ENCODE data around the gene TBC1D8. TPM values are rescaled to one million over a fixed set of nuclear protein-coding genes. Genes with fewer than 3 reads are reported as not detected.

Gene TBC1D8
- polyA plus RNA-seq, 3 donors, result 29.3 to 47.8 (median 32.2) TPM

DNA sequence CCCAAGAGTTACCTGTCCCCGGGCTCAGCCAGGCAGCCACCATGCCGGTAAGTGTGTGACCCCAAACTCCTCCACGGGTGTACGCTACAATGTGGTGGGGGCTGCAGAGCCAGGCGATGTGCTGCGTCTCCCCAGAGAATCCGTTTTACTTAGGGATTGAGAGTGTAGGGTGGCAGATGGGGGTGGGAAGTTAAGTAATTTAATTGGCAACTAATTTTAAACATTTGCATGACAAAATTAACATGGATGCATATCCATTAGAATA lies 175.7 kb downstream of the TBC1D8 start:
- no peak for DNase-seq (ENCODE audit: extremely low read depth in 1 of 11, low read depth in 9 of 11, low spot score in 4 of 11)

DNA sequence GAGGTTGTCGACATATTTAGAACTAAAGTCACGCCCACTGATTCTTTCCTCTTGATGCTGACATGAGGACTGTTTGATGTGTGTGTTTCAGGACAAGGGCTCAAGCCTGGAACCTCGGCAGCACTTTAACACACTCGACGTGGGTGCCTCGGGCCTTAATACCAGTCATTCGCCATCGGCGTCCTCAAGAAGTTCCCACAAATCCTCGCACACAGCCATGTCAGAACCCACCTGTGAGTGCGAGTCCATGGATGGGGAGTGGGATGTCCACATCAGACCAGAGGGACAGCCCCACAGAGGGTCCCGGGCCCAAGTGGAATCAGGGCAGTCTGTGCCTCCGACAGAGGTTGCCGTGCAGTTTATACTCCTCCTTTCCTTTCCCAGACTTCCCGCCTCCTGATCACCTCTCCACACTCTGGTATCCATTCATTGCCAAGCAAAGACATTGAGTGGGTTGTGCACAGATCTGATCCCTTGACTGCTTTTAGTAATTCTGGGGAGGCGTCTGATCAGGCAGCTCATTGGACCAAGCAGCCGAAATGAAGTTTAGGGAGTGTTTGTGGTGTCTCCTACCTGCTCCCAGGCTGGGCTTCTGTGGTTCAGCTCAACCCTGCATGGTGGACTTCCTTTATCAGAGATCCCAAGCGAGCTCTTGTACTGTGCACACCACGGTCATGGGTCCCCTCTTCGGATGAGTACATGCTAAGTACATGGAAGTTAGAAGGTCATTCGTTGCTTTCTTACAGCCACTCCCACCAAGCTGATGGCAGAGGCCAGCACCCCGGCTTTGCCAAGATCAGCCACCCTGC lies 176.3 kb downstream of the TBC1D8 start:
- no peak for DNase-seq (ENCODE audit: extremely low read depth in 1 of 11, low read depth in 9 of 11, low spot score in 4 of 11)

DNA sequence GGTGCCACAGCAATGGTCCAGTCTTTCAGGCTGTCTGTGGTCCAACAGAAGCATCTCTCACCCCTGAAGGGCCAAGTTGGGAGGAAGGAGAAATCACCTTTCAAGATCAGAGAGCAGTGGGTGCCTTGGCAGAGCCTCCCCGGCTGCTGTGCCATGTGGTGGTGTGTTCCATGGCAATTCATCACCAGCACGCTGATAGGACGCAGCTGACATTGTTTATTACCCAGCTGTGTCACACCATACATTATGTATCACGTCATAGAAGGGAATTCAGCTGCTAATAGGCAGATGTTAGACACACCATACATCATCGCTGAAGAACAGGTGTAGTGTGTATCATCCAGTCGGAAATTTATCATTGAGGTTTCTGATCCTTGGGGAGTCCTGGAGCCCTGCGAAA lies 178.7 kb downstream of the TBC1D8 start:
- DNase-seq (ENCODE audit: extremely low read depth in 1 of 11, low read depth in 9 of 11, low spot score in 4 of 11), result no peak

DNA sequence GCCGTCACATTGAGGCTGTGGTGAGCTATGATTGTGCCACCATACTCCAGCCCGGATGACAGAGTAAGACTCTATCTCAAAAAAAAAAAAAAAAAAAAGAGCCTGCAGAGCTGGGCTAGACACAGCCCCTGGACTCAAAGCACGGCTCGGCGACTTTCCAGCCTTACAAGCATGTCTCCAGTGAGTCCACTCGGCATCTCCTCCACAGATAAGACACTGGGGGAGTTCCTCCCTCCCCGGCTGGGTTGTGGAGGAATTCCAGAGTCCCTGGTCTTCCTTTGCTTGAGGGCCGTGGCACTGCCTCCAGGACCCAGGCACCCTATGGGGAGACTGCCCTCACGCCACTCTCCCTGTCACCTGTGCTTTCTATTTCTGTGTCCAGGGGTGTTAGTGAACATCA lies 180.0 kb downstream of the TBC1D8 start:
- no peak for DNase-seq (ENCODE audit: extremely low read depth in 1 of 11, low read depth in 9 of 11, low spot score in 4 of 11)

DNA sequence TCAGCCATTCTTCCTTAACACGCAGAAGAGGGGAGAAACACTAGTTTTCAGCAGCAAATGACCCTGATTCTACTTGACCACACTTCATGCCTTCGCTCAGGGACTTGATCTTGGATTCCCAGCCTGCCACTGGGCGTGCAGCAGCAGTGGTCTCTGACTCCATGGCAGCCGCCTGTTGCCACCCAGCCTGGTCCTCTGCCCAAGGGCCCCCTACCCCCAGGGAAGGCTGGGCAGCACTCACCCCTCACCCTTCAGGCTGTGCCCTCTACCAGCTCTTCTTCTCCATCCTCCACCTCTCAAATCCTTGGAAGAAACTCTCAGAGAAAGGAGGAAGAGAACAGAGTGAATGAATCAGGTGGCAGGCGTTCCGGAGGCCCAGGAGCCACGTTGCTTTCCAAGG lies 181.2 kb downstream of the TBC1D8 start:
- DNase-seq (ENCODE audit: extremely low read depth in 1 of 11, low read depth in 9 of 11, low spot score in 4 of 11), result no peak

DNA sequence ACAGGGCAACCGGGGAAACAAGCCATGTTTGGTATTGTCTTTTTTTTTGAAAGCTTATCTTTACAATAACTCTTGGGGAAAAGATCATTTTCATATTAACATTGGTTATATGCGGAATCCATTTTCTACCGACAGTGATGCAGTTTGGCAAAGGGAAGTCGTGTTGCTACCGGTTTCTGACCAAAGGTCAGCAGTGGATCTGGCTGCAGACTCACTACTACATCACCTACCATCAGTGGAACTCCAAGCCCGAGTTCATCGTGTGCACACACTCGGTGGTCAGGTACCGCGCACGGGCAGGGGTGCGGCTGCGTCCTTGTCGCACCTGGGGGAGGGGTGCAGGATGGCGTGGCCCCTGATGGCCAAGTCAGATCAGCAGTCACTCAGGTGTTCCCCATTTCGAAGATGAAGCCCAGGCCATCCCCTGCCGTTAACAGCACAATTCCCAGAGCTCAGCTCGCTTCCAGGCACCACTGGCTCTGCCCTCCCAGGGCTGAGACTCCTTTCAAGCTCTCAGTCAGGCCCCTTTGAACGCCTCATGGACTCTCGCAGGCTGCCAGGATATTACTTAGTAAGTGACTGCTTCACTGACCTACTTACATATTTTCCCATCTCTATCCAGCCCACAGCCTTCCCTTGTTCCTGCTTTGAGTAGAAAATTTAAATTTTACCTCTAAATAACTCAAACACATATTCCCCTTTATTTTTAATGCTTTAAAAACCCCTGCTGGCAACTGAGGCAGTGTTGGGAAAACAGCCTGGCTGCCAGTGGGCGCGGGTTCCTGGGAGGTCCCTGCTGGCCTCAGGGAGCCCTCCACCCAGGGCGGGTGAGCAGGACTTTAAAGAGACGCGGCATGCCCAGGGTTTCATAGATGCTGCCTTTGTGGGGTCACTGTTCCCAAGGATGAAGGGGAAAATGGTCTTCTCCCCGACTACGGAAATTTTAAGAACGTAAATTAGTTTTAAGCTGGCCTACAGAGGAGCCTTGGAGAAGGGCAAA lies 182.7 kb downstream of the TBC1D8 start:
- DNase-seq (ENCODE audit: extremely low read depth in 1 of 11, low read depth in 9 of 11, low spot score in 4 of 11), result no peak

DNA sequence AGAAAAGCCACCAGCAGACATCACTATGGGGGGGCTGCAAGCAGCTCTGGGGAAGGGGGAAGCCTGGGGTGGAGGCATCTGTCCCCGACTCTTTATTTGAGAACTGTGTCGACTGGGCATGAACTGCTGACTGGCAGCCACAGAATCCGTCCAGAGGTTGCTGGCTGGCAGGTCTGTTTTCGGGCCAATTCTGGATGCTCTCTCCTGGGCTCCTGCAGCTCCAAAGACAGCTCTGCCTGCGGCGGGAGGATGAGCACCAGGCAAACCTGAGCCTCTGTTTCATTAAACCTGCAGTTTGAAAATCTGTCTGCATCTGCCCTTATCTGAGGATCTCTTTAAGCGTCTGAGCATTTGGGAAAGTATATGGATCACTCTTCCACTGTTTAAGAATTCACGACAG lies 183.5 kb downstream of the TBC1D8 start:
- DNase-seq (ENCODE audit: extremely low read depth in 1 of 11, low read depth in 9 of 11, low spot score in 4 of 11), result no peak

DNA sequence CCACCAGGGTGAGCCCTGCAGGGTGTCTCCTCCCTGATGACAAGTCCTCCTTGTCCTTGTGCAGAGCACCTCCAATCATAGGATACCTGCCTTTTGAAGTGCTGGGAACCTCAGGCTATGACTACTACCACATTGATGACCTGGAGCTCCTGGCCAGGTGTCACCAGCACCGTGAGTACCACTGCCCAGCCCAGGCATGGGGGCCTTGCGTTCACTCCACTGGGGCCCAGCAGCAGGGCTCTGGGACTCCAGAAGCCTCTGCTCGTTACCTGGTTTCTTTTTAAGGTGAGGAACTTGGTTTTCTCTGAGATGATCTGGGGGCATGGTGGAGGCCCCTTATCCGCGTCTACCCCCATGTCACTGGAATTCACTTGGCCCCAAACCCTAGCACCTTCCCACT lies 185.6 kb downstream of the TBC1D8 start:
- no peak for DNase-seq (ENCODE audit: extremely low read depth in 1 of 11, low read depth in 9 of 11, low spot score in 4 of 11)

DNA sequence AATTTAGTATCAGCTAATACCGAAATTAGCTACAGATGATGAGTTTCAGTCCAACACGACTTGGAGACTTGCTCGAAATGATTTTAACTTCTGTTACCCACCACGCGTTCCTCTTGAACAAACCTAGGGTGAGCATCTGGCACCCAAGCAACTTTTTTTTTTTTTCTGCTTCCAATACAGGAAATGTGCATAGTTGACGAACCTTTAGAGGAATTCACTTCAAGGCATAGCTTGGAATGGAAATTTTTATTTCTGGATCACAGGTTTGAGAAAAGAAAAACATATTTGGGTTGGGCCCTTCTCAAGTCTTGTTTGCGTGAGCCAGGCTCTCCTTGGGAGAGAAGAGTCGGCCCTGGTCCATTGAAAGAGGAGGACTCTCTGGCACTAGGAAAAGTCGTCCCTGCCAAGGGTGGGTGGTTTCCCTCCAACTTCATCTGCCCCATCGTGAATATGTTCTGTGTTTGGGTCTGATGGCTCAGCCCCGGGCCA lies 186.5 kb downstream of the TBC1D8 start:
- no peak for DNase-seq (ENCODE audit: extremely low read depth in 1 of 11, low read depth in 9 of 11, low spot score in 4 of 11)

DNA sequence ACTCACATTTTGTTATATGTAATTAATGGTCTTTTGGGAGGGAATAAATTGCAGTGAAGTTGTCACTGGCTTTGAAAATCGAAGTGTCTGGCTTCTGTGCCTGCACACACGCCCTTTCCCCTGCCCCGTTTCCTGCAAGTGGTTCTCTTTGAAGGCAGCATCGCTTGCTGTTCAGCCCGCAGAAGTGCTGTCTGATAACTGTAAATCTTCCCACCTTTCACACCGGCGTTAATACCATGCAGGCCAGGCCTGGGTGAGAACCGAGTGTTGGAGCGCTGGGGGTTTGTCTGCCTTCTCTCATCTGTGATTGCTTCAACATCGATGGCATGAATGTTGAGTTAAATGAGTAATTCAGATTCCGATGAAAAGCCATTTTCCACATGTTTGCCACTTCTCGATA lies 187.0 kb downstream of the TBC1D8 start:
- no peak for DNase-seq (ENCODE audit: extremely low read depth in 1 of 11, low read depth in 9 of 11, low spot score in 4 of 11)

DNA sequence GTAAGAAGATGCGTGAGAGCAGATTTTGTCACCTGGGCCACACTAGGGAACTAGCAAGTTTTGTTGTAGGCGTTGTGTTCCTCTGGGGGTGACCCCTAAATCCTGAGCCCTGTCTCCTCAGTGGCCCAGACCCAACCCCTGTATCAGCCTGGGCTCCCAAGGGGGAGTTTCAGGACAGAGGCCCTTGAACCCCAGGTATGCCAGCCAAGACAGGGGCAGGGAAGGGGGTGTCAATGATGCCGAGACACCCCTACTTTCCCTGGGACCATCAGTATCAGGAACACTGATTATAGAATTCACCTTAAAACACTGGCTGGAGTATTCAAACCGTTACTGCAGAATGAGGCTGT lies 188.2 kb downstream of the TBC1D8 start:
- DNase-seq (ENCODE audit: extremely low read depth in 1 of 11, low read depth in 9 of 11, low spot score in 4 of 11), result no peak

DNA sequence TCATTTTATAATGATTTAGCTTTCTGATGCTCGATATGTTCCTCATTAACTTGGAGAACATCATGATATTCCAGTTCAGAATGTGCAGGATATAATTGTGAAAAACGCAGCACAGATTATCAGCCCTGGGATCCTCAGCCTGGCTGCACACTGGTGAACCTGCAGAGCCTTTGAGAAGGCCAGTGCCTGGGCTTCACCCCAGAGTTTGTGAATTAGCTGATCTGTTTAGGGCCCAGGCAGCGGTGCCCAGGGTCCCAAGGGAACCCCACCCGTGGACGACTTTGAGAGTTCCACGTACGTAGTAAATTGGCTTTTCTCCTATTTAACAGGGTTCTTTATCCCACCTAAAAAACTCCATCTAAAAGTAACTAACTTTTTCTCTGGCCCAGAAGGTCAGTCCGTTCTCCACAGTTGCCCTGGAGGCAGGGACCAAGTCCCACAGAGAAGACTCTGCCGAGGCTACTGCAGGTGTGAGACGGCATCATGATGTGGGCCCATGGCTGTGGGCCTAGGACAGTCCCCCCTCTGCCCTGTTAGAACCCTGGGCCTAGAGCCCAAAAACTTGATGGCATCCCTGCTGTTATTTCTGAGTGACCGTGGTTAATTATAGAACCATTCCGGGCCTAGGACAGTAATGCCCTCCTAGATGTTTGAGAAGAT lies 188.7 kb downstream of the TBC1D8 start:
- no peak for DNase-seq (ENCODE audit: extremely low read depth in 1 of 11, low read depth in 9 of 11, low spot score in 4 of 11)

DNA sequence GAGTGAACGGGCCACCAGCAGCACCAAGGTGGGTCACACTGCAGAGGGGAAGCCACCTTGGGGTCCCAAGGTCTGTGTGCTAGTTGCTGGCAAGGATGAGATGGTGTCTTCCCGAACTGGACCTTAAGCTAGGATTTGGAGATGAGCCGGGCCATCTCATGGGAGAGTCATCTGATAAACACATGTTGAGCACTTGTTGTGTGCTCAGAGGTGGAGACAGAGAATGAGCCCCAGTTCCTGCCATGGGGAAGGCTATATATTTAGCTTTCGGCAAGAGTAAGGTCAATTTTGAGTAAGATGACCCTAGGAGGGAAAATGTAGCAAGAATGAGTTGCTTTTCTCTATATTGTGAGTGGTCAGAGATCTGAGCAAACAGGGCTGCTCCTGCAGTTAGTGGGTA lies 190.5 kb downstream of the TBC1D8 start:
- no peak for DNase-seq (ENCODE audit: extremely low read depth in 1 of 11, low read depth in 9 of 11, low spot score in 4 of 11)

DNA sequence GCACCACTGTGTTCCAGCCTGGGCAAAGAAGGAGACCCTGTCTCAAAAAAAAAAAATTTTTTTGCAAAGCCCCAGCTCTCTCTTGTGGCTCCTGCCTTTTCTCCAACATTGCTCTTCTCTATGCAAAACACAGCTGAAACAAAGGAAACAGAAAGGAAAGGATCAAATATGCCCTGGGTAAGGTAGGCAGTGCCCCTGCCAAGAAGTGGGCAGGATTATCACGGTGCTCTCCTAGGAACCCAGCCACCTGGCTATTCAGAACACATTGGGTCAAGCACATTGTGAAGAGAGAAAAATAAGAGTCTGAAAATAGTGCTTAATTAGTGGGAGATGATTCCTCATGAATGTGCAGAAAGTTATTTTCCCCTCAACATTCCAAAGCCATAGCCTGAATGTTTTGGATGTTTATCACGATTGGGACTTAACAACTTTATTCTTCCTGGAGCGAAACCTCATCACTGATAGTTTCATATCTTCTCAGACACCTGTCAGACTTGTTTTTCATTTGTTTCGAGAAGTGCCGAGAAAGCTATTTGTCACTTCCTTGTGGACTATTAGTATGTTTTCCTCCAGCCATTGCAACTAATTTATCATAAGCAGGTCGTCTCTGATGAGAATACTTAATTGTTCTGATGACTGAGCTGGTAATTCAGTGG lies 191.8 kb downstream of the TBC1D8 start:
- no peak for DNase-seq (ENCODE audit: extremely low read depth in 1 of 11, low read depth in 9 of 11, low spot score in 4 of 11)

DNA sequence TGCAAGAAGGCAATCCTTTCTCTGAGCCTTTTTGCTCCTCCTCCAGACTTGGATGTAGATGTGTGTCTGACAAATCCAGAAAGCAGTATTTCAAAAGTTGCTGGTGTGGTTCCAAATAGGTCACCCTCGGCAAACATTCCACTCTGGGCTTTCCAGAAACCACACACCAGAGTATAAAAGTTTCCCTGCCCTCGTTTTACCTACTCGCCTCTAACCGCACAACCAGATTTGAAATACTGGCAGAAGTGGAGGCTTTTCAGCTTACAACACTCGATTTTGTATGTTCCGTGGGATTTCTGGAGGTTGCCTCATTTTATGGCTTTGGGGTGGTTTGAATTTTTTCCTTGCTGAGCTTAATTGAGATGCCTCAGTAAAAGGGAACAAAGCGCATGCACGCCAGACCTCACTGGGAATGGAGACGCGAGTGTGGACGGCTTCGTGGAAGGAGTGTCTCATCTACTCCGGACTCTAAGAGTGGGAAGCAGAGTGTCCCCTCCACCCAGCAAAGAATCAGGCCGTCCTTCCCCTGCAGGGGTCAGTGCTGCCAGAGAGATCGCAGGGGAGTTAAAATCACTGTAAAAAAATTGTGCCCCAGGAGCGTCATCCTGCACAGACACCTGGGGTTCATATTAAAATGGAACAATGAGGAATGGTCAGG lies 193.1 kb downstream of the TBC1D8 start:
- no peak for DNase-seq (ENCODE audit: extremely low read depth in 1 of 11, low read depth in 9 of 11, low spot score in 4 of 11)
